GM23338 (cell line): ENCODE data around the gene MCM3. TPM values are rescaled to one million over a fixed set of nuclear protein-coding genes. Genes with fewer than 3 reads are reported as not detected.

Source experiments
- ATAC-seq: fragments of 200-7000 bp; cut with Tn5 transposase; 3 replicates; pipeline ENCODE4 v1.9.1; 2020
- DNase-seq: peaks from one replicate; pipeline ENCODE4 v3.0.0-alpha.2; 2015; ENCODE audit warnings: low spot score
- H2AFZ ChIP-seq: fragments of 200-600 bp; sonication (generic); 2 replicates; pipeline ENCODE4 v1.8.0; 2016; ENCODE audit warnings: antibody characterized with exemption, mild to moderate bottlenecking, moderate library complexity
- H3F3A ChIP-seq: fragments of 200-600 bp; sonication (generic); replicated peaks from 2 replicates; pipeline ENCODE4 v1.8.0; 2017; ENCODE audit warnings: antibody characterized with exemption, mixed run types, low read depth
- H3K27ac ChIP-seq: fragments of 200-600 bp; sonication (generic); 2 replicates; pipeline ENCODE4 v1.6.1; 2016; ENCODE audit warnings: low read depth
- H3K27me3 ChIP-seq: fragments of 200-600 bp; sonication (generic); 2 replicates; pipeline ENCODE4 v1.8.0; 2016; ENCODE audit warnings: mild to moderate bottlenecking, mixed run types, moderate library complexity; ENCODE audit not compliant: insufficient read depth
- H3K36me3 ChIP-seq: fragments of 200-600 bp; sonication (generic); 2 replicates; pipeline ENCODE4 v1.8.0; 2016; ENCODE audit warnings: mild to moderate bottlenecking; ENCODE audit not compliant: insufficient read depth
- H3K4me1 ChIP-seq: fragments of 200-600 bp; sonication (generic); 2 replicates; pipeline ENCODE4 v1.8.0; 2016; ENCODE audit warnings: mild to moderate bottlenecking, moderate library complexity; ENCODE audit not compliant: insufficient read depth
- H3K4me2 ChIP-seq: fragments of 200-600 bp; sonication (generic); 2 replicates; pipeline ENCODE4 v1.7.1; 2017; ENCODE audit warnings: mixed run types
- H3K4me3 ChIP-seq: fragments of 200-600 bp; sonication (generic); 2 replicates; pipeline ENCODE4 v1.6.1; 2016; ENCODE audit warnings: mixed run types
- H3K79me2 ChIP-seq: fragments of 200-600 bp; sonication (generic); replicated peaks from 2 replicates; pipeline ENCODE4 v1.8.0; 2017; ENCODE audit warnings: mild to moderate bottlenecking; ENCODE audit not compliant: insufficient read depth
- H3K9me2 ChIP-seq: fragments of 200-600 bp; sonication (generic); 2 replicates; pipeline ENCODE4 v1.8.0; 2017; ENCODE audit not compliant: insufficient read depth
- H4K20me1 ChIP-seq: fragments of 200-600 bp; sonication (generic); replicated peaks from 2 replicates; pipeline ENCODE4 v1.8.0; 2017; ENCODE audit warnings: mild to moderate bottlenecking; ENCODE audit not compliant: insufficient read depth
- H3K27ac Mint-ChIP-seq: 2 replicates; pipeline ENCODE4 v1.8.0; 2020; ENCODE audit warnings: inconsistent platforms, mild to moderate bottlenecking, moderate library complexity, mixed read lengths
- H3K27me3 Mint-ChIP-seq: 3 replicates; pipeline ENCODE4 v1.8.0; 2022; ENCODE audit warnings: low read depth, mild to moderate bottlenecking, moderate library complexity, mixed read lengths, inconsistent platforms; ENCODE audit not compliant: insufficient read depth, poor library complexity
- H3K36me3 Mint-ChIP-seq: 3 replicates; pipeline ENCODE4 v1.8.0; 2021; ENCODE audit warnings: low read depth, mild to moderate bottlenecking, inconsistent platforms, moderate library complexity, mixed read lengths
- H3K4me1 Mint-ChIP-seq: 3 replicates; pipeline ENCODE4 v1.8.0; 2020; ENCODE audit warnings: mild to moderate bottlenecking, inconsistent platforms, mixed read lengths
- H3K4me3 Mint-ChIP-seq: 3 replicates; pipeline ENCODE4 v1.8.0; 2021; ENCODE audit warnings: moderate library complexity, mild to moderate bottlenecking, inconsistent platforms, mixed read lengths
- H3K9me3 Mint-ChIP-seq: 3 replicates; pipeline ENCODE4 v1.8.0; 2020; ENCODE audit warnings: moderate library complexity, mild to moderate bottlenecking, inconsistent platforms, mixed read lengths
- CREB1 ChIP-seq: fragments of 250-450 bp; sonication (Bioruptor Pico); IDR thresholded peaks from 2 replicates; pipeline ENCODE4 v1.5.0; 2020; ENCODE audit warnings: low read depth, mild to moderate bottlenecking, moderate library complexity
- EZH2 ChIP-seq: fragments of 200-600 bp; sonication (generic); IDR thresholded peaks from one replicate; pipeline ENCODE4 v1.8.0; 2017; ENCODE audit warnings: antibody characterized with exemption, mild to moderate bottlenecking, low read depth; ENCODE audit not compliant: unreplicated experiment
- EZH2phosphoT487 ChIP-seq: fragments of 200-600 bp; sonication (generic); IDR thresholded peaks from one replicate; pipeline ENCODE4 v1.8.1; 2018; ENCODE audit warnings: antibody characterized with exemption; ENCODE audit not compliant: unreplicated experiment
- JUNB ChIP-seq: IDR thresholded peaks from one replicate; pipeline ENCODE4 v1.6.1; 2016; ENCODE audit warnings: antibody characterized with exemption; ENCODE audit not compliant: unreplicated experiment
- NANOG ChIP-seq: IDR thresholded peaks from 2 replicates; pipeline ENCODE4 v1.6.1; 2016; ENCODE audit warnings: antibody characterized with exemption, borderline replicate concordance
- POLR2AphosphoS5 ChIP-seq: IDR thresholded peaks from 2 replicates; pipeline ENCODE4 v1.6.1; 2016; ENCODE audit warnings: antibody characterized with exemption, low read depth
- REST ChIP-seq: IDR thresholded peaks from one replicate; pipeline ENCODE4 v1.6.1; 2018; ENCODE audit warnings: antibody characterized with exemption; ENCODE audit not compliant: unreplicated experiment
- STAT1 ChIP-seq: IDR thresholded peaks from one replicate; pipeline ENCODE4 v1.6.1; 2016; ENCODE audit warnings: antibody characterized with exemption; ENCODE audit not compliant: unreplicated experiment
- ZNF114 ChIP-seq: fragments of 250-450 bp; sonication (Bioruptor Pico); IDR thresholded peaks from 2 replicates; pipeline ENCODE4 v1.5.0; 2020; ENCODE audit warnings: mild to moderate bottlenecking, moderate library complexity
- ZNF331 ChIP-seq: fragments of 250-450 bp; sonication (Bioruptor Pico); IDR thresholded peaks from 2 replicates; pipeline ENCODE4 v1.5.0; 2020; ENCODE audit warnings: low read depth, mild to moderate bottlenecking, moderate library complexity
- ZNF462 ChIP-seq: fragments of 250-450 bp; sonication (Bioruptor Pico); IDR thresholded peaks from 2 replicates; pipeline ENCODE4 v1.5.0; 2020; ENCODE audit warnings: mild to moderate bottlenecking, moderate library complexity
- polyA plus RNA-seq: library from polyadenylated mRNA; unstranded; fragments of >200 nt; fragmentation: Nextera tagmentation; extraction: Ambion mirVana; gene quantifications from 2 replicates; pipeline ENCODE4 v1.2.1, GENCODE V29; 2016
- total RNA-seq: library from RNA; depleted of rRNA; stranded (reverse); fragments of >200 nt; shearing (Covaris generic); gene quantifications from 2 replicates; pipeline ENCODE4 v1.2.3, GENCODE V29; 2014
- TF ChIP-seq, protein P1 (sequence below), 2 experiments: fragments of 200-600 bp in 1 of 2; sonication (generic) in 1 of 2; conservative IDR thresholded peaks; 2 replicates each; pipeline versions ENCODE4 v1.5.1 to v1.6.1; 2016 to 2017; ENCODE audit warnings: antibody characterized with exemption in 2 of 2, low read depth in 2 of 2, mild to moderate bottlenecking in 2 of 2, moderate library complexity in 1 of 2
- TF ChIP-seq, protein P2 (sequence below): IDR thresholded peaks from 2 replicates; pipeline ENCODE4 v1.6.1; 2016; ENCODE audit warnings: antibody characterized with exemption

The MCM3 gene
- total and polyA plus RNA-seq, 2 experiments from 2014 or later, result 157 to 369 TPM

GRCh38 chr6:52215787-52216186, 68.8 kb downstream of the MCM3 start:
- no peak for ATAC-seq
- H3K27ac ChIP-seq, result no peak overlapping the region
- H3K27me3 ChIP-seq, result no peaks in the 10 kb centered on the region
- H3K4me3 ChIP-seq, result no peak overlapping the region
- H3K4me1 Mint-ChIP-seq, result peaks cover 8% of the 10 kb centered on the region; the same call in 2 of the 3 replicates
- no peak for DNase-seq
- TF ChIP-seq, protein P1, sequence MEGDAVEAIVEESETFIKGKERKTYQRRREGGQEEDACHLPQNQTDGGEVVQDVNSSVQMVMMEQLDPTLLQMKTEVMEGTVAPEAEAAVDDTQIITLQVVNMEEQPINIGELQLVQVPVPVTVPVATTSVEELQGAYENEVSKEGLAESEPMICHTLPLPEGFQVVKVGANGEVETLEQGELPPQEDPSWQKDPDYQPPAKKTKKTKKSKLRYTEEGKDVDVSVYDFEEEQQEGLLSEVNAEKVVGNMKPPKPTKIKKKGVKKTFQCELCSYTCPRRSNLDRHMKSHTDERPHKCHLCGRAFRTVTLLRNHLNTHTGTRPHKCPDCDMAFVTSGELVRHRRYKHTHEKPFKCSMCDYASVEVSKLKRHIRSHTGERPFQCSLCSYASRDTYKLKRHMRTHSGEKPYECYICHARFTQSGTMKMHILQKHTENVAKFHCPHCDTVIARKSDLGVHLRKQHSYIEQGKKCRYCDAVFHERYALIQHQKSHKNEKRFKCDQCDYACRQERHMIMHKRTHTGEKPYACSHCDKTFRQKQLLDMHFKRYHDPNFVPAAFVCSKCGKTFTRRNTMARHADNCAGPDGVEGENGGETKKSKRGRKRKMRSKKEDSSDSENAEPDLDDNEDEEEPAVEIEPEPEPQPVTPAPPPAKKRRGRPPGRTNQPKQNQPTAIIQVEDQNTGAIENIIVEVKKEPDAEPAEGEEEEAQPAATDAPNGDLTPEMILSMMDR (conservative IDR thresholded peaks at IDR 0.05; ENCODE audit: low read depth in 2 of 2), result no peak
- TF ChIP-seq ZNF114 (CRISPR knock-in tag), result no peak
- no peak for TF ChIP-seq REST
- no peak for TF ChIP-seq JUNB
- no peak for TF ChIP-seq EZH2
- no peak for TF ChIP-seq NANOG
- no peak for TF ChIP-seq POLR2AphosphoS5
- TF ChIP-seq, protein P2, sequence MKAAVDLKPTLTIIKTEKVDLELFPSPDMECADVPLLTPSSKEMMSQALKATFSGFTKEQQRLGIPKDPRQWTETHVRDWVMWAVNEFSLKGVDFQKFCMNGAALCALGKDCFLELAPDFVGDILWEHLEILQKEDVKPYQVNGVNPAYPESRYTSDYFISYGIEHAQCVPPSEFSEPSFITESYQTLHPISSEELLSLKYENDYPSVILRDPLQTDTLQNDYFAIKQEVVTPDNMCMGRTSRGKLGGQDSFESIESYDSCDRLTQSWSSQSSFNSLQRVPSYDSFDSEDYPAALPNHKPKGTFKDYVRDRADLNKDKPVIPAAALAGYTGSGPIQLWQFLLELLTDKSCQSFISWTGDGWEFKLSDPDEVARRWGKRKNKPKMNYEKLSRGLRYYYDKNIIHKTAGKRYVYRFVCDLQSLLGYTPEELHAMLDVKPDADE, result no peak
- TF ChIP-seq ZNF462, result no peak
- TF ChIP-seq EZH2phosphoT487, result no peak
- no peak for TF ChIP-seq STAT1
- no peak for TF ChIP-seq ZNF331
- TF ChIP-seq CREB1, result no peak
- H3K27ac Mint-ChIP-seq, result no peak overlapping the region
- no peak overlapping the region for H3K4me3 Mint-ChIP-seq
- H3K36me3 Mint-ChIP-seq, result no peaks in the 10 kb centered on the region
- H3F3A ChIP-seq, result no peaks in the 10 kb centered on the region
- H3K36me3 ChIP-seq, result no peaks in the 10 kb centered on the region
- H3K9me2 ChIP-seq, result peaks cover 18% of the 10 kb centered on the region
- no peak overlapping the region for H2AFZ ChIP-seq
- H3K4me1 ChIP-seq, result 0 out of 2 replicates have a peak, but pooled peaks cover 9% of the 10 kb centered on the region
- no peaks in the 10 kb centered on the region for H4K20me1 ChIP-seq
- H3K27me3 Mint-ChIP-seq, result peaks cover 1% of the 10 kb centered on the region
- H3K79me2 ChIP-seq, result no peaks in the 10 kb centered on the region
- no peak overlapping the region for H3K4me2 ChIP-seq
- no peaks in the 10 kb centered on the region; the same call in 2 of the 3 replicates for H3K9me3 Mint-ChIP-seq
